ENCODE data around the gene FAM153A. TPM values are rescaled to one million over a fixed set of nuclear protein-coding genes. Genes with fewer than 3 reads are reported as not detected.
"Not testable (repeated sequence)": the region's sequence is repeated elsewhere in the genome, so short reads cannot be mapped to it uniquely, and the experiment has no call there.

The FAM153A gene
- total and polyA plus RNA-seq, 2 experiments from 2014 or later: not detected

DNA sequence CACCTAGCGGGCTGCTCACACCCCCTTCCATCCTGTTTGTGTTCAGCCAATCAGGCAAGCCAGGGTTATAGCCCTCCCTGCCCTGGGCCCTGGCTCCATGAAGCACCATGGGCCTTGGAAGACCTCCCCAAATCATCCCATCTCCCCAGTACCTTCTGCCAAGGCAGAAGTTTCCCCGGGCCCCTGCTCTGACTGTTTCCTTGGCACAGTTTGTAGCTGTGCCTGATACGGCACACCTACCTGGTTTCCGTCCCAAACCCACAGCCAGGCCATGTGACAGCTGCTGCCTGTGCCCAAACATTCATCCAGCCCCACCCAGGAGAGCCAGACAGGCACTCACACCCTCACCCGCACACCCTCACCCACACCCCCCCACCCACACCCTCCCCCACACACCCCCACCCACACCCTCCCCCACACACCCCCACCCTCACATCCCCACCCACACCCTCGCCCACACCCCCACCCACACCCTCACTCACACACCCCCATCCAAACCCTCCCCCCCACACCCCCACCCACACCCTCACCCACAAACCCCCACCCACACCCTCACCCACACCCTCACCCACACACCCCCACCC is 29.6 kb upstream of the FAM153A start:
- H3K36me3 ChIP-seq (ENCODE audit: low read depth); H3K9me2 ChIP-seq (ENCODE audit: insufficient read depth); H3F3A ChIP-seq (ENCODE audit: insufficient read depth); H3K27ac ChIP-seq; H3K4me3 ChIP-seq; DNase-seq; H3K4me1 ChIP-seq (ENCODE audit: insufficient read depth); H3K27me3 ChIP-seq (replicated peaks; ENCODE audit: insufficient read depth); H3K9me3 ChIP-seq (ENCODE audit: low read depth); in situ Hi-C loops (cut with MboI); H2AFZ ChIP-seq; H3K79me2 ChIP-seq (ENCODE audit: insufficient read depth); H3K4me2 ChIP-seq (ENCODE audit: unreplicated experiment); H4K20me1 ChIP-seq (ENCODE audit: insufficient read depth); H3K9ac ChIP-seq: not testable (repeated sequence)
- WGBS, 2 experiments (ENCODE audit: low coverage in 1 of 2, low lambda C conversion rate in 2 of 2, missing lambda C conversion rate in 2 of 2): no CpG with 5 or more reads among the region's 6 CpGs

GRCh38 chr5:177809209-177809913 is 26.7 kb upstream of the FAM153A start:
- H3K27me3 ChIP-seq (replicated peaks; ENCODE audit: insufficient read depth); H3K27ac ChIP-seq; H3K36me3 ChIP-seq (ENCODE audit: low read depth); H3K79me2 ChIP-seq (ENCODE audit: insufficient read depth); H3K4me1 ChIP-seq (ENCODE audit: insufficient read depth); DNase-seq; H3K4me3 ChIP-seq; H3F3A ChIP-seq (ENCODE audit: insufficient read depth); H2AFZ ChIP-seq; H3K9me3 ChIP-seq (ENCODE audit: low read depth); H4K20me1 ChIP-seq (ENCODE audit: insufficient read depth); H3K9me2 ChIP-seq (ENCODE audit: insufficient read depth); H3K4me2 ChIP-seq (ENCODE audit: unreplicated experiment); in situ Hi-C loops (cut with MboI); H3K9ac ChIP-seq: not testable (repeated sequence)
- WGBS, 2 experiments (ENCODE audit: low coverage in 1 of 2, low lambda C conversion rate in 2 of 2, missing lambda C conversion rate in 2 of 2): 55 to 84% methylated on average over 4 of the region's 11 CpGs

GRCh38 chr5:177808420-177808819 is 25.7 kb upstream of the FAM153A start:
- H3K4me1 ChIP-seq (ENCODE audit: insufficient read depth); H3K27ac ChIP-seq; H3K27me3 ChIP-seq (replicated peaks; ENCODE audit: insufficient read depth); H3K4me2 ChIP-seq (ENCODE audit: unreplicated experiment); H3K9ac ChIP-seq; H3K9me2 ChIP-seq (ENCODE audit: insufficient read depth); H3K9me3 ChIP-seq (ENCODE audit: low read depth); H2AFZ ChIP-seq; H3F3A ChIP-seq (ENCODE audit: insufficient read depth); H3K79me2 ChIP-seq (ENCODE audit: insufficient read depth); H3K4me3 ChIP-seq; H4K20me1 ChIP-seq (ENCODE audit: insufficient read depth); DNase-seq; H3K36me3 ChIP-seq (ENCODE audit: low read depth); in situ Hi-C loops (cut with MboI): not testable (repeated sequence)
- 38 to 55% methylated on average over 4 to 5 of the region's 12 CpGs for WGBS, 2 experiments (ENCODE audit: low coverage in 1 of 2, low lambda C conversion rate in 2 of 2, missing lambda C conversion rate in 2 of 2)

GRCh38 chr5:177807265-177807664 is 24.6 kb upstream of the FAM153A start:
- H3F3A ChIP-seq (ENCODE audit: insufficient read depth); H3K79me2 ChIP-seq (ENCODE audit: insufficient read depth); H3K4me1 ChIP-seq (ENCODE audit: insufficient read depth); H3K9me3 ChIP-seq (ENCODE audit: low read depth); H3K4me2 ChIP-seq (ENCODE audit: unreplicated experiment); H4K20me1 ChIP-seq (ENCODE audit: insufficient read depth); H2AFZ ChIP-seq; in situ Hi-C loops (cut with MboI); H3K9ac ChIP-seq; H3K4me3 ChIP-seq; DNase-seq; H3K36me3 ChIP-seq (ENCODE audit: low read depth); H3K27me3 ChIP-seq (replicated peaks; ENCODE audit: insufficient read depth); H3K9me2 ChIP-seq (ENCODE audit: insufficient read depth); H3K27ac ChIP-seq: not testable (repeated sequence)
- WGBS, 2 experiments (ENCODE audit: low coverage in 1 of 2, low lambda C conversion rate in 2 of 2, missing lambda C conversion rate in 2 of 2): 48% methylated on average over 12 of the region's 18 CpGs; no CpG with 5 or more reads in 1 of the 2 experiments

DNA sequence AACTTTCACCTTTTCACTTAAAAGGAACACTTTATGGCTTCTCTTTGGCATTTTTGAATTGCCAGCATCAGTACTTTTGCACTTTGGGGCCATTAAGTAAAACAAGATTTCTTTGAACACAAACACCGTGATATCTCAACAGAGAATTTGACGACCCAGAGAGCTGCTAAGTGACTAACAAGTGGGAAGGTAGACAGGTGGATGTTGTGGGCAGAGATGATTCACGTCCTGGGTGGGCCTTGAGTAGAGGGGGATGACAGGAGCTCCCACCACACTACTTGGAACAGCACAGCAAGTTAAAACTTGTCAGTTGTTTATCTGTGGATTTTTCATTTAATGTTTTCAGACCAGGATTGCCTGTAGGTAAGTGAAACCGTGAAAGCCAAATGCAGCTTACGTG is 18.7 kb upstream of the FAM153A start:
- H2AFZ ChIP-seq; H3K27ac ChIP-seq; H3K27me3 ChIP-seq (replicated peaks; ENCODE audit: insufficient read depth); H3K4me2 ChIP-seq (ENCODE audit: unreplicated experiment); H3K9me2 ChIP-seq (ENCODE audit: insufficient read depth); H3K79me2 ChIP-seq (ENCODE audit: insufficient read depth); DNase-seq; in situ Hi-C loops (cut with MboI); H3K9me3 ChIP-seq (ENCODE audit: low read depth); H4K20me1 ChIP-seq (ENCODE audit: insufficient read depth); H3F3A ChIP-seq (ENCODE audit: insufficient read depth); H3K9ac ChIP-seq; H3K4me3 ChIP-seq; H3K4me1 ChIP-seq (ENCODE audit: insufficient read depth); H3K36me3 ChIP-seq (ENCODE audit: low read depth): not testable (repeated sequence)
- 35% methylated on average over 3 of the region's 5 CpGs for WGBS, 2 experiments (ENCODE audit: low coverage in 1 of 2, low lambda C conversion rate in 2 of 2, missing lambda C conversion rate in 2 of 2)

- H3K4me1 ChIP-seq (ENCODE audit: insufficient read depth); H3K4me3 ChIP-seq; H3K9ac ChIP-seq; H3F3A ChIP-seq (ENCODE audit: insufficient read depth); H3K27ac ChIP-seq; H3K4me2 ChIP-seq (ENCODE audit: unreplicated experiment); H3K27me3 ChIP-seq (replicated peaks; ENCODE audit: insufficient read depth); H3K36me3 ChIP-seq (ENCODE audit: low read depth); in situ Hi-C loops (cut with MboI); H3K79me2 ChIP-seq (ENCODE audit: insufficient read depth); H3K9me3 ChIP-seq (ENCODE audit: low read depth); H2AFZ ChIP-seq; H3K9me2 ChIP-seq (ENCODE audit: insufficient read depth); H4K20me1 ChIP-seq (ENCODE audit: insufficient read depth); DNase-seq: not testable (repeated sequence)
- WGBS, 2 experiments (ENCODE audit: low coverage in 1 of 2, low lambda C conversion rate in 2 of 2, missing lambda C conversion rate in 2 of 2): 76 to 82% methylated on average over 6 to 8 of the region's 19 CpGs
These were observed 15.6 kb upstream of the FAM153A start for GRCh38 chr5:177798237-177798840.

- DNase-seq; H3K27ac ChIP-seq; H3K9ac ChIP-seq; H4K20me1 ChIP-seq (ENCODE audit: insufficient read depth); H3K4me3 ChIP-seq; H3K79me2 ChIP-seq (ENCODE audit: insufficient read depth); H3F3A ChIP-seq (ENCODE audit: insufficient read depth); H3K9me2 ChIP-seq (ENCODE audit: insufficient read depth); H2AFZ ChIP-seq; H3K36me3 ChIP-seq (ENCODE audit: low read depth); H3K9me3 ChIP-seq (ENCODE audit: low read depth); H3K4me1 ChIP-seq (ENCODE audit: insufficient read depth); H3K4me2 ChIP-seq (ENCODE audit: unreplicated experiment); H3K27me3 ChIP-seq (replicated peaks; ENCODE audit: insufficient read depth); in situ Hi-C loops (cut with MboI): not testable (repeated sequence)
- 50 to 52% methylated on average over 5 to 8 of the region's 9 CpGs for WGBS, 2 experiments (ENCODE audit: low coverage in 1 of 2, low lambda C conversion rate in 2 of 2, missing lambda C conversion rate in 2 of 2)
These were observed 10.6 kb upstream of the FAM153A start for GRCh38 chr5:177793272-177793671.
